Activated B cell treated with CpG ODN at 0.5 μM for 24 hours (primary cell): ENCODE data around the gene LYRM4. TPM values are rescaled to one million over a fixed set of nuclear protein-coding genes. Genes with fewer than 3 reads are reported as not detected.

Experiments
- ATAC-seq: fragments of 200-7000 bp; cut with Tn5 transposase; one replicate; pipeline ENCODE4 v1.10.0; 2021; ENCODE audit warnings: low read depth, mild to moderate bottlenecking, moderate library complexity
- CTCF ChIA-PET: fragments of 350-600 bp; sonication (Branson Sonifier 250); formaldehyde crosslinking; loops from one replicate; lab custom pipeline; 2021; ENCODE audit warnings: antibody characterized with exemption; lab: Charles Lee
- POLR2A ChIA-PET: fragments of 350-600 bp; sonication (Branson Sonifier 250); formaldehyde crosslinking; loops from one replicate; lab custom pipeline; 2021; ENCODE audit warnings: antibody characterized with exemption; lab: Charles Lee
- DNase-seq: peaks from one replicate; pipeline ENCODE4 v3.0.0; 2022
- H3K27ac Mint-ChIP-seq: one replicate; pipeline ENCODE4 v1.8.0; 2020; ENCODE audit warnings: mixed read lengths
- H3K27me3 Mint-ChIP-seq: one replicate; pipeline ENCODE4 v1.8.0; 2021; ENCODE audit warnings: mixed read lengths
- H3K36me3 Mint-ChIP-seq: one replicate; pipeline ENCODE4 v1.8.0; 2021; ENCODE audit warnings: low read depth, mixed read lengths
- H3K4me1 Mint-ChIP-seq: one replicate; pipeline ENCODE4 v1.8.0; 2021; ENCODE audit warnings: mixed read lengths
- H3K4me3 Mint-ChIP-seq: one replicate; pipeline ENCODE4 v1.8.0; 2020; ENCODE audit warnings: mild to moderate bottlenecking, mixed read lengths
- H3K9me3 Mint-ChIP-seq: one replicate; pipeline ENCODE4 v1.8.0; 2020; ENCODE audit warnings: mixed read lengths
- CTCF ChIP-seq: fragments of 200-600 bp; IDR thresholded peaks from one replicate; pipeline ENCODE4 v1.8.0; 2022; ENCODE audit warnings: antibody characterized with exemption, mild to moderate bottlenecking
- intact Hi-C: fragments of 100-400 bp; cut with micrococcal nuclease; formaldehyde crosslinking; loops from one replicate; pipeline ENCODE4 v1.15.1; 2024
- total RNA-seq: library from RNA; stranded (reverse); gene quantifications from 2 replicates; pipeline ENCODE4 v1.2.3, GENCODE V29; 2022

LYRM4 gene
- total RNA-seq, 1 donor from 2014 or later, result 51.2 TPM

- intact Hi-C loops, result no loop called here
- Mint-ChIP-seq H3K36me3 (no peaks in the 10 kb centered on the region), H3K4me1 (no peaks in the 10 kb centered on the region), H3K27ac (no peak overlapping the region), H3K4me3 (no peak overlapping the region), H3K27me3 (no peaks in the 10 kb centered on the region), H3K9me3 (peaks cover 4% of the 10 kb centered on the region)
- POLR2A ChIA-PET, result no interaction called here
- DNase-seq (no peak), ATAC-seq (no peak)
- no peak for TF ChIP-seq CTCF
- CTCF ChIA-PET, result no interaction called here
These were observed 189.5 kb downstream of the LYRM4 start for GRCh38 chr6:5071216-5071615.

- Mint-ChIP-seq H3K4me3 (no peak overlapping the region), H3K4me1 (no peaks in the 10 kb centered on the region), H3K27ac (no peak overlapping the region), H3K27me3 (no peaks in the 10 kb centered on the region), H3K9me3 (peaks cover 4% of the 10 kb centered on the region), H3K36me3 (no peaks in the 10 kb centered on the region)
- CTCF ChIA-PET, result no interaction called here
- POLR2A ChIA-PET, result no interaction called here
- intact Hi-C loops, result no loop called here
- DNase-seq (no peak), ATAC-seq (no peak)
- TF ChIP-seq CTCF, result no peak
These were observed 192.5 kb downstream of the LYRM4 start for GRCh38 chr6:5068153-5068751.

GRCh38 chr6:5067305-5067704 is 193.4 kb downstream of the LYRM4 start:
- H3K36me3 Mint-ChIP-seq, result no peaks in the 10 kb centered on the region
- DNase-seq (no peak), ATAC-seq (no peak)
- ChIA-PET POLR2A (no interaction called here), CTCF (no interaction called here)
- H3K27ac Mint-ChIP-seq, result no peak overlapping the region
- intact Hi-C loops, result no loop called here
- H3K9me3 Mint-ChIP-seq, result peaks cover 4% of the 10 kb centered on the region
- TF ChIP-seq CTCF, result no peak
- H3K4me1 Mint-ChIP-seq, result peaks cover 3% of the 10 kb centered on the region
- no peak overlapping the region for H3K4me3 Mint-ChIP-seq
- no peaks in the 10 kb centered on the region for H3K27me3 Mint-ChIP-seq

GRCh38 chr6:5066456-5067093 is 194.2 kb downstream of the LYRM4 start:
- Mint-ChIP-seq H3K4me3 (no peak overlapping the region), H3K36me3 (no peaks in the 10 kb centered on the region), H3K9me3 (peaks cover 4% of the 10 kb centered on the region), H3K4me1 (peaks cover 8% of the 10 kb centered on the region), H3K27me3 (no peaks in the 10 kb centered on the region), H3K27ac (no peak overlapping the region)
- POLR2A ChIA-PET, result no interaction called here
- intact Hi-C loops, result no loop called here
- no peak for TF ChIP-seq CTCF
- CTCF ChIA-PET, result no interaction called here
- ATAC-seq (no peak), DNase-seq (no peak)

GRCh38 chr6:5063617-5064016 is 197.1 kb downstream of the LYRM4 start:
- TF ChIP-seq CTCF, result no peak
- ChIA-PET CTCF (no interaction called here), POLR2A (no interaction called here)
- peaks cover 4% of the 10 kb centered on the region for H3K9me3 Mint-ChIP-seq
- H3K4me3 Mint-ChIP-seq, result no peak overlapping the region
- intact Hi-C loops, result no loop called here
- peaks cover 9% of the 10 kb centered on the region for H3K4me1 Mint-ChIP-seq
- no peaks in the 10 kb centered on the region for H3K27me3 Mint-ChIP-seq
- no peak for DNase-seq
- no peak overlapping the region for H3K27ac Mint-ChIP-seq
- no peaks in the 10 kb centered on the region for H3K36me3 Mint-ChIP-seq
- no peak for ATAC-seq
